K562 (cell line): Measurements from ENCODE around the gene ZER1. TPM values are rescaled to one million over a fixed set of nuclear protein-coding genes. Genes with fewer than 3 reads are reported as not detected.

Experiments
- EGR1 ChIP-seq: fragments of 450-650 bp; conservative IDR thresholded peaks from 2 replicates; pipeline ENCODE4 v1.6.1; 2017; ENCODE audit warnings: mild to moderate bottlenecking
- FOXK2 ChIP-seq, 2 experiments: fragments of 450-650 bp; IDR thresholded peaks in 1 of 2; conservative IDR thresholded peaks in 1 of 2; 2 replicates each; pipeline ENCODE4 v1.6.1; 2016; ENCODE audit warnings: low read depth in 2 of 2, mild to moderate bottlenecking in 1 of 2
- NCOA6 ChIP-seq: fragments of 450-650 bp; IDR thresholded peaks from 2 replicates; pipeline ENCODE4 v1.6.1; 2017; ENCODE audit warnings: mild to moderate bottlenecking
- PRMT5 ChIP-seq: sonication (generic); formaldehyde crosslinking; IDR thresholded peaks from 2 replicates; pipeline ENCODE4 v1.5.0; 2020; ENCODE audit warnings: missing genetic modification reagents
- TARDBP ChIP-seq: fragments of 450-650 bp; IDR thresholded peaks from 2 replicates; pipeline ENCODE4 v1.6.1; 2016
- ZNF184 ChIP-seq: sonication (generic); formaldehyde crosslinking; IDR thresholded peaks from 2 replicates; pipeline ENCODE4 v1.5.0; 2020; ENCODE audit warnings: missing genetic modification reagents
- polyA plus RNA-seq, 8 experiments: library from polyadenylated mRNA; depleted of rRNA in 4 of 8; stranded (reverse) in 5 of 8; unstranded in 3 of 8; fragments of >200 nt; fragmentation: Nextera tagmentation in 2 of 8; fragmentation: Illumina TruSeq in 1 of 8; extraction: Ambion mirVana in 2 of 8; extraction: Trizol in 1 of 8; gene quantifications; 2 replicates each; pipeline versions ENCODE4 v1.2.1 to v1.2.3, GENCODE V29; 2011 to 2014; ENCODE audit warnings: inconsistent platforms in 1 of 8, missing spikeins in 1 of 8
- total RNA-seq, 7 experiments: library from RNA; depleted of rRNA in 6 of 7; stranded (reverse); fragments of >200 nt in 6 of 7; fragmentation: Illumina TruSeq in 2 of 7; extraction: Trizol in 2 of 7; gene quantifications; 2 replicates each; pipeline versions ENCODE4 v1.2.1 to v1.2.3, GENCODE V29; 2011 to 2021; ENCODE audit warnings: low replicate concordance in 1 of 7
- TF ChIP-seq, protein P1 (sequence below), 3 experiments: fragments of 200-800 bp in 1 of 3; sonication (Bioruptor generic) in 1 of 3; sonication (generic) in 1 of 3; formaldehyde crosslinking in 1 of 3; IDR thresholded peaks; 2 replicates each; pipeline versions ENCODE4 v1.6.1 to v1.8.0; 2016 to 2022; ENCODE audit warnings: mild to moderate bottlenecking in 2 of 3, missing compliant biosample characterization in 2 of 3, missing genetic modification characterization in 2 of 3, missing genetic modification reagents in 1 of 3
- TF ChIP-seq, protein P2 (sequence below): fragments of 150-350 bp; IDR thresholded peaks from 2 replicates; pipeline ENCODE4 v1.6.1; 2014; ENCODE audit warnings: low read depth, mild to moderate bottlenecking, low read length, borderline replicate concordance
- TF ChIP-seq, protein P3 (sequence below), 2 experiments: fragments of 450-650 bp in 1 of 2; sonication (generic) in 1 of 2; formaldehyde crosslinking in 1 of 2; IDR thresholded peaks; 2 replicates each; pipeline versions ENCODE4 v1.7.1 to v1.9.0; 2016 to 2022; ENCODE audit warnings: inconsistent platforms in 1 of 2, mild to moderate bottlenecking in 1 of 2, missing genetic modification reagents in 1 of 2
- TF ChIP-seq, protein P4 (sequence below): fragments of 450-650 bp; conservative IDR thresholded peaks from 2 replicates; pipeline ENCODE4 v1.6.1; 2016; ENCODE audit warnings: missing genetic modification characterization, low read depth, mild to moderate bottlenecking, control low read depth, missing compliant biosample characterization

Gene ZER1
- total and polyA plus RNA-seq, 9 of the 15 experiments (the other 6 are each of a cell fraction or from before 2014, with no cell fraction given): 0.07 to 10.7 (median 6.2) TPM

DNA sequence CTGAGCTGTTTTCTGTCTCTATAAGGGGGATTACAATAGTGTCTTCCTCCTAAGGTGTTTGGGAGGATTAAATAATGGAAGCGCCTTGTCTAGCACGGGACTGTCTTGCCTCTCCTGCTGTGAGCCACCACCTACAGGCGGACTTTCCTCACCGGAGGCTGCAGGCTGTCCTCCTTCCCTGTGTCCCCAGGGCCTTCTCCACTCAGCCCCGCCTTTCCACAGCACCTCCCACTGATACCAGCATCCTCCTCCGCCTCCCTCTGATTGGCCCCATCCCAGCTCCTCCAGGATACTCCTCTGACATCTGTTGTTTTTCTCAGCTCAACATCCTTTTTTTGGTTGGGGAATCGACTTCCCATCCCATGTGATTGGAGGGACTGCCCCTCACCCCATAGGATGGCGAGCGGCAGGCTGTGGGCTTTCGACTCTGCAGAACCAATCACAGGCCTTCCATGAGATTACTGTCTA is 46.9 kb downstream of the ZER1 start (continued):
- TF ChIP-seq, protein P1, sequence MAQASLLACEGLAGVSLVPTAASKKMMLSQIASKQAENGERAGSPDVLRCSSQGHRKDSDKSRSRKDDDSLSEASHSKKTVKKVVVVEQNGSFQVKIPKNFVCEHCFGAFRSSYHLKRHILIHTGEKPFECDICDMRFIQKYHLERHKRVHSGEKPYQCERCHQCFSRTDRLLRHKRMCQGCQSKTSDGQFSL (CRISPR knock-in tag; IDR thresholded peaks at IDR 0.05): no peak
- TF ChIP-seq, protein P1 (tag; IDR thresholded peaks at IDR 0.05): no peak
- TF ChIP-seq ZNF184 (CRISPR knock-in tag): no peak
- TF ChIP-seq NCOA6: no peak
- TF ChIP-seq, protein P2, sequence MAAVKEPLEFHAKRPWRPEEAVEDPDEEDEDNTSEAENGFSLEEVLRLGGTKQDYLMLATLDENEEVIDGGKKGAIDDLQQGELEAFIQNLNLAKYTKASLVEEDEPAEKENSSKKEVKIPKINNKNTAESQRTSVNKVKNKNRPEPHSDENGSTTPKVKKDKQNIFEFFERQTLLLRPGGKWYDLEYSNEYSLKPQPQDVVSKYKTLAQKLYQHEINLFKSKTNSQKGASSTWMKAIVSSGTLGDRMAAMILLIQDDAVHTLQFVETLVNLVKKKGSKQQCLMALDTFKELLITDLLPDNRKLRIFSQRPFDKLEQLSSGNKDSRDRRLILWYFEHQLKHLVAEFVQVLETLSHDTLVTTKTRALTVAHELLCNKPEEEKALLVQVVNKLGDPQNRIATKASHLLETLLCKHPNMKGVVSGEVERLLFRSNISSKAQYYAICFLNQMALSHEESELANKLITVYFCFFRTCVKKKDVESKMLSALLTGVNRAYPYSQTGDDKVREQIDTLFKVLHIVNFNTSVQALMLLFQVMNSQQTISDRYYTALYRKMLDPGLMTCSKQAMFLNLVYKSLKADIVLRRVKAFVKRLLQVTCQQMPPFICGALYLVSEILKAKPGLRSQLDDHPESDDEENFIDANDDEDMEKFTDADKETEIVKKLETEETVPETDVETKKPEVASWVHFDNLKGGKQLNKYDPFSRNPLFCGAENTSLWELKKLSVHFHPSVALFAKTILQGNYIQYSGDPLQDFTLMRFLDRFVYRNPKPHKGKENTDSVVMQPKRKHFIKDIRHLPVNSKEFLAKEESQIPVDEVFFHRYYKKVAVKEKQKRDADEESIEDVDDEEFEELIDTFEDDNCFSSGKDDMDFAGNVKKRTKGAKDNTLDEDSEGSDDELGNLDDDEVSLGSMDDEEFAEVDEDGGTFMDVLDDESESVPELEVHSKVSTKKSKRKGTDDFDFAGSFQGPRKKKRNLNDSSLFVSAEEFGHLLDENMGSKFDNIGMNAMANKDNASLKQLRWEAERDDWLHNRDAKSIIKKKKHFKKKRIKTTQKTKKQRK: no peak
- TF ChIP-seq PRMT5 (CRISPR knock-in tag): no peak
- TF ChIP-seq, protein P3, sequence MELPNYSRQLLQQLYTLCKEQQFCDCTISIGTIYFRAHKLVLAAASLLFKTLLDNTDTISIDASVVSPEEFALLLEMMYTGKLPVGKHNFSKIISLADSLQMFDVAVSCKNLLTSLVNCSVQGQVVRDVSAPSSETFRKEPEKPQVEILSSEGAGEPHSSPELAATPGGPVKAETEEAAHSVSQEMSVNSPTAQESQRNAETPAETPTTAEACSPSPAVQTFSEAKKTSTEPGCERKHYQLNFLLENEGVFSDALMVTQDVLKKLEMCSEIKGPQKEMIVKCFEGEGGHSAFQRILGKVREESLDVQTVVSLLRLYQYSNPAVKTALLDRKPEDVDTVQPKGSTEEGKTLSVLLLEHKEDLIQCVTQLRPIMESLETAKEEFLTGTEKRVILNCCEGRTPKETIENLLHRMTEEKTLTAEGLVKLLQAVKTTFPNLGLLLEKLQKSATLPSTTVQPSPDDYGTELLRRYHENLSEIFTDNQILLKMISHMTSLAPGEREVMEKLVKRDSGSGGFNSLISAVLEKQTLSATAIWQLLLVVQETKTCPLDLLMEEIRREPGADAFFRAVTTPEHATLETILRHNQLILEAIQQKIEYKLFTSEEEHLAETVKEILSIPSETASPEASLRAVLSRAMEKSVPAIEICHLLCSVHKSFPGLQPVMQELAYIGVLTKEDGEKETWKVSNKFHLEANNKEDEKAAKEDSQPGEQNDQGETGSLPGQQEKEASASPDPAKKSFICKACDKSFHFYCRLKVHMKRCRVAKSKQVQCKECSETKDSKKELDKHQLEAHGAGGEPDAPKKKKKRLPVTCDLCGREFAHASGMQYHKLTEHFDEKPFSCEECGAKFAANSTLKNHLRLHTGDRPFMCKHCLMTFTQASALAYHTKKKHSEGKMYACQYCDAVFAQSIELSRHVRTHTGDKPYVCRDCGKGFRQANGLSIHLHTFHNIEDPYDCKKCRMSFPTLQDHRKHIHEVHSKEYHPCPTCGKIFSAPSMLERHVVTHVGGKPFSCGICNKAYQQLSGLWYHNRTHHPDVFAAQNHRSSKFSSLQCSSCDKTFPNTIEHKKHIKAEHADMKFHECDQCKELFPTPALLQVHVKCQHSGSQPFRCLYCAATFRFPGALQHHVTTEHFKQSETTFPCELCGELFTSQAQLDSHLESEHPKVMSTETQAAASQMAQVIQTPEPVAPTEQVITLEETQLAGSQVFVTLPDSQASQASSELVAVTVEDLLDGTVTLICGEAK (IDR thresholded peaks at IDR 0.05): no peak
- TF ChIP-seq, protein P3 (CRISPR knock-in tag; IDR thresholded peaks at IDR 0.05): no peak
- TF ChIP-seq, protein P4, sequence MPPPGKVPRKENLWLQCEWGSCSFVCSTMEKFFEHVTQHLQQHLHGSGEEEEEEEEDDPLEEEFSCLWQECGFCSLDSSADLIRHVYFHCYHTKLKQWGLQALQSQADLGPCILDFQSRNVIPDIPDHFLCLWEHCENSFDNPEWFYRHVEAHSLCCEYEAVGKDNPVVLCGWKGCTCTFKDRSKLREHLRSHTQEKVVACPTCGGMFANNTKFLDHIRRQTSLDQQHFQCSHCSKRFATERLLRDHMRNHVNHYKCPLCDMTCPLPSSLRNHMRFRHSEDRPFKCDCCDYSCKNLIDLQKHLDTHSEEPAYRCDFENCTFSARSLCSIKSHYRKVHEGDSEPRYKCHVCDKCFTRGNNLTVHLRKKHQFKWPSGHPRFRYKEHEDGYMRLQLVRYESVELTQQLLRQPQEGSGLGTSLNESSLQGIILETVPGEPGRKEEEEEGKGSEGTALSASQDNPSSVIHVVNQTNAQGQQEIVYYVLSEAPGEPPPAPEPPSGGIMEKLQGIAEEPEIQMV (tag): no peak
- TF ChIP-seq EGR1: peak; percentile 64
- peak; percentile 11 to 18; a peak in 1 of 4 replicates for TF ChIP-seq FOXK2 (conservative IDR thresholded peaks at IDR 0.05 in 1 of 2, IDR thresholded peaks at IDR 0.05 in 1 of 2; ENCODE audit: low read depth in 2 of 2)
- TF ChIP-seq TARDBP: no peak
